Mesothelial cell of epicardium (in vitro differentiated cells): Measurements from ENCODE around the gene GPX5. TPM values are rescaled to one million over a fixed set of nuclear protein-coding genes. Genes with fewer than 3 reads are reported as not detected.
"Not testable (repeated sequence)": the region's sequence is repeated elsewhere in the genome, so short reads cannot be mapped to it uniquely, and the experiment has no call there.

Experiments used
- DNase-seq, 2 experiments: peaks; one replicate each; pipeline ENCODE4 v3.0.0; 2021; ENCODE audit warnings: low spot score in 2 of 2; ENCODE audit not compliant: unreplicated experiment in 2 of 2
- H3K27ac Mint-ChIP-seq: 2 replicates; pipeline ENCODE4 v1.8.0; 2021; ENCODE audit warnings: mixed read lengths
- H3K27me3 Mint-ChIP-seq: 2 replicates; pipeline ENCODE4 v1.8.0; 2021; ENCODE audit warnings: low read depth, mixed read lengths
- H3K36me3 Mint-ChIP-seq: 2 replicates; pipeline ENCODE4 v1.8.0; 2021; ENCODE audit warnings: mixed read lengths
- H3K4me1 Mint-ChIP-seq: 2 replicates; pipeline ENCODE4 v1.8.0; 2021; ENCODE audit warnings: mixed read lengths
- H3K4me3 Mint-ChIP-seq: 2 replicates; pipeline ENCODE4 v1.8.0; 2021; ENCODE audit warnings: mild to moderate bottlenecking, moderate library complexity, mixed read lengths
- H3K9me3 Mint-ChIP-seq: 2 replicates; pipeline ENCODE4 v1.8.0; 2021; ENCODE audit warnings: mixed read lengths
- total RNA-seq: library from RNA; stranded (reverse); gene quantifications from 3 replicates; pipeline ENCODE4 v1.2.1, GENCODE V29; 2021
- TF ChIP-seq, protein P1 (sequence below): fragments of 200-600 bp; sonication (generic); IDR thresholded peaks from one replicate; pipeline ENCODE4 v1.5.0; 2021; ENCODE audit warnings: antibody characterized with exemption; ENCODE audit not compliant: unreplicated experiment

The GPX5 gene
- total RNA-seq, 1 donor from 2014 or later: not detected

DNA sequence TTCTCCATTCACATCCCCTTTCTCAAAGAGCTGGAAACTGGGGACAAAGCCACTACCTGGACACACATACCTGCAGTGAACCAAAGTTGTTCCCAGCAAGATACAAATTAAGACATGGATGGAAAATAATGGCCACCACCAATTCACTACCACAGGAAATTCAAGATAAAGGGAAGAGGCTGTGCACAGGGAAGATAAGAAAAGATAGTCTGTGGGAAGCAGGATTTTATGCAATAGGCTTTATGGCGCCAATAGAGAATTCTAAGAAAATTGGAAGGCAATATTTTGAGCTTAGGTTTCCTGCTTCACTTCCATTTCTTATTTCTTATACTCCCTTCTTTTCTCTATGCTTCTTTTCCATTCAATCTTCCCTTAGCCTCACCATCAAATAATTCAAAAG is 19.9 kb upstream of the GPX5 start:
- Mint-ChIP-seq H3K4me1 (no peaks in the 10 kb centered on the region), H3K9me3 (no peaks in the 10 kb centered on the region), H3K27ac (no peak overlapping the region), H3K36me3 (no peaks in the 10 kb centered on the region), H3K27me3 (peaks cover 14% of the 10 kb centered on the region), H3K4me3 (no peak overlapping the region)
- TF ChIP-seq, protein P1, sequence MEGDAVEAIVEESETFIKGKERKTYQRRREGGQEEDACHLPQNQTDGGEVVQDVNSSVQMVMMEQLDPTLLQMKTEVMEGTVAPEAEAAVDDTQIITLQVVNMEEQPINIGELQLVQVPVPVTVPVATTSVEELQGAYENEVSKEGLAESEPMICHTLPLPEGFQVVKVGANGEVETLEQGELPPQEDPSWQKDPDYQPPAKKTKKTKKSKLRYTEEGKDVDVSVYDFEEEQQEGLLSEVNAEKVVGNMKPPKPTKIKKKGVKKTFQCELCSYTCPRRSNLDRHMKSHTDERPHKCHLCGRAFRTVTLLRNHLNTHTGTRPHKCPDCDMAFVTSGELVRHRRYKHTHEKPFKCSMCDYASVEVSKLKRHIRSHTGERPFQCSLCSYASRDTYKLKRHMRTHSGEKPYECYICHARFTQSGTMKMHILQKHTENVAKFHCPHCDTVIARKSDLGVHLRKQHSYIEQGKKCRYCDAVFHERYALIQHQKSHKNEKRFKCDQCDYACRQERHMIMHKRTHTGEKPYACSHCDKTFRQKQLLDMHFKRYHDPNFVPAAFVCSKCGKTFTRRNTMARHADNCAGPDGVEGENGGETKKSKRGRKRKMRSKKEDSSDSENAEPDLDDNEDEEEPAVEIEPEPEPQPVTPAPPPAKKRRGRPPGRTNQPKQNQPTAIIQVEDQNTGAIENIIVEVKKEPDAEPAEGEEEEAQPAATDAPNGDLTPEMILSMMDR: no peak
- DNase-seq: no peak

DNA sequence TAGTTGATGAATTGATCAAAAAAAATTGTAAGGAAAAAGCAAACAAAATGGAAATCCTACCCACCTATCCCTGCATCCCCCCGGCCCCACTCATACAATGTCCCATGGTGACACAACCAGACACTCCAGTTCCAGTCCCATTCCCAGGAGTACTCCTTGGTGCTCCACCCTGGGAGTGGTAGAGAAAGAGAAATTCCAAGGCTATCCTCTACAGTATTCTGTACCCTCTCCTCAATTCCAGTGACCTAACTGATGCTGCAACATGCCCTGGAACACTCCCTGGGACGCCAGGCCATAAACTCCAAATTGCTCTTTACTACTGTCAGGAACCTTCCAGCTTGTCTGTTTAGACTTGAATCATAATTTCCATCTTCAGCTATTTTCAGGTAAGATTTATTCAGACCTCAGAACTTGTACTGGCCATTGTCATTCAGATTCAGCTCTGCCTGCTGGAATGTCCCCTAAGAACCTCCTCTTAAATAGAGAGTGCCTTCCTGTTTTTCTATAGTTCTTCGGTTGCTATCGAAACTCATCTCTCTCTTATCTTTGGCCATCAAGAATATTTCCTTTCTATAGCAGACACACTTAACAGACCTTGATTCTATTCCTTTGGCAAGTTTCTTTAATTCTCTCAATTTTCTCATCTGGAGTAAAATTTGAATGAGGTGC is 18.7 kb upstream of the GPX5 start:
- Mint-ChIP-seq H3K4me1 (no peaks in the 10 kb centered on the region), H3K27ac (no peak overlapping the region), H3K4me3 (no peak overlapping the region), H3K9me3 (no peaks in the 10 kb centered on the region), H3K36me3 (no peaks in the 10 kb centered on the region), H3K27me3 (peaks cover 14% of the 10 kb centered on the region)
- no peak for DNase-seq
- TF ChIP-seq, protein P1: no peak

DNA sequence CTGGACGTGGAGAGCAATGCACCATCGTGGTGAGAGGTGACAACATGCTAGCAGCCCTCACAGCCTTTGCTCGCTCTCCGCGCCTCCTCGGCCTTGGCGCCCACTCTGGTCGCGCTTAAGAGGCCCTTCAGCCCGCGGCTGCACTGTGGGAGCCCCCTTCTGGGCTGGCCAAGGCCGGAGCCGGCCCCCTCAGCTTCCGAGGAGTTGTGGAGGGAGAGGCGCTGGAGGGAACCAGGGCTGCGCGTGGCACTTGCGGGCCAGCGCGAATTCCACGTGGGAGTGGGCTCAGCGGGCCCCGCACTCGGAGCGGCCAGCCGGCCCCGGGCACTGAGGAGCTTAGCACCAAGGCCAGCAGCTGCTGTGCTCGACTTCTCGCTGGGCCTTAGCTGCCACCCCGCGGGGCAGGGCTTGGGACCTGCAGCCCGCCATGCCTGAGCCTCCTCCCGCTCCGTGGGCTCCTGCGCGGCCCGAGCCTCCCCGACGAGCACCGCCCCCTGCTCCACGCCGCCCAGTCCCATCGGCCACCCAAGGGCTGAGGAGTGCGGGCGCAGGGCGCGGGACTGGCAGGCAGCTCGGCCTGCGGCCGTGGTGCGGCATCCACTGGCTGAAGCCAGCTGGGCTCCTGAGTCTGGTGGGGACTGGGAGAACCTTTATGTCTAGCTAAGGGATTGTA is 13.9 kb upstream of the GPX5 start:
- no peak for DNase-seq
- Mint-ChIP-seq H3K4me1 (no peaks in the 10 kb centered on the region), H3K9me3 (no peaks in the 10 kb centered on the region), H3K36me3 (no peaks in the 10 kb centered on the region), H3K4me3 (no peak overlapping the region), H3K27ac (no peak overlapping the region), H3K27me3 (peaks cover 43% of the 10 kb centered on the region)
- TF ChIP-seq, protein P1: no peak

DNA sequence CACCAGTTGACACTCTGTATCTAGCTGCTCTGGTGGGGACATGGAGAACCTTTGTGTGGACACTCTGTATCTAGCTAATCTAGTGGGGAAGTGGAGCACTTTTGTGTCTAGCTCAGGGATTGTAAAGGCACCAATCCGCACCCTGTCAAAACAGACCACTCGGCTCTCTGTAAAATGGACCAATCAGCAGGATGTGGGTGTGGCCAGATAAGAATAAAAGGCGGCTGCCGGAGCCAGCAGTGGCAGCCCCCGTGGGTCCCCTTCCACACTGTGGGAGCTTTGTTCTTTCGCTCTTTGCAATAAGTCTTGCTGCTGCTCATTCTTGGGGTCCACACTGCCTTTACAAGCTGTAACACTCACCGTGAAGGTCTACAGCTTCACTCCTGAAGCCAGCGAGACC is 13.3 kb upstream of the GPX5 start:
- not testable (repeated sequence) for H3K36me3 Mint-ChIP-seq

DNA sequence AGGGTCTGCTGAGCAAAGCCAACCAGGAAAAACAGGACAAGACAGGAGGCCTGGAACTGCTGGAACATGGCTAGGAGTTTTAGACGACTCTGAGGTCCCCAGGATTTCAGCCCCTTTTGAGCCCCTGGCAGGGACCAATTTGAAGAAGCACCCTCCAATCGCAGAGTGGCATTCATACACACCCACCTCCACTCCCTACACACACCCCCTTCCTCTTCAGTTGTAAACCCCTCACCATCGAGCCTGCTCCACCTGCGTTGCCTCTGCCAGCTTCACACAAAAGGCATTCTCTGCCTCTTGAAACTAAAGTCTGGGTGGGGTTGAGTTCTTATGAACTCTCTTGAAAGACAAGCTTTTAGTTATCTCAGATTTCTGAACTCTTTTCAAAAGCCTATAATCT is 10.0 kb upstream of the GPX5 start, which contains the start of gene GPX6:
Gene GPX6 (minus strand): TSS at position 118 of the 400 bp plus-strand sequence. CDS start 50 bp downstream, at position 68.
- Mint-ChIP-seq H3K27ac (no peak within 1 kb of the TSS), H3K9me3 (no peaks in the 10 kb centered on the region), H3K27me3 (peaks cover 64% of the 10 kb centered on the region), H3K4me1 (no peaks in the 10 kb centered on the region), H3K4me3 (no peak within 1 kb of the TSS), H3K36me3 (no peaks in the 10 kb centered on the region)
- no peak for DNase-seq
- TF ChIP-seq, protein P1: no peak

More for the DNA sequence above, 13.3 kb upstream of the GPX5 start:
- not testable (repeated sequence) for H3K4me3 Mint-ChIP-seq, H3K27ac Mint-ChIP-seq, H3K4me1 Mint-ChIP-seq, H3K9me3 Mint-ChIP-seq, DNase-seq
- H3K27me3 Mint-ChIP-seq: peaks cover 46% of the 10 kb centered on the region

DNA sequence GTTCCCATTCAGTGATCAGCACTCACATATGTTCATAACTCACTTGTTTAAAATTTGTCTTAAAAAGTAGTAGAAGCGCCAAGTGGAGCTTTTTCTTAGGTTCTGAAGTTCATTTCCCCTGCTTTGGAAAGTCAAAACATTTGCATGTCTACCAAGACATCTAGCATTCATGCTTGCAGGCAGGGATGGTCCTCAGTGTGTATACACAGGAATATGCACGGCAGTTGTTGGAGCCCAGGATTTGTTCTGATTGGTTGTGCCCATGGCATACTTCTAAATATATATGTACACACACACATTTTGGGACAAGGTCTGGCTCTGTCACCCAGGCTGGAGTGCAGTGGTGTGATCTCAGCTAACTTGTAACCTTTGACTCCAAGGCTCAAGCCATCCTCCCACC is 7.7 kb upstream of the GPX5 start:
- no peak for DNase-seq
- Mint-ChIP-seq H3K27me3 (peaks cover 60% of the 10 kb centered on the region), H3K4me1 (peaks cover 8% of the 10 kb centered on the region), H3K36me3 (no peaks in the 10 kb centered on the region), H3K9me3 (no peaks in the 10 kb centered on the region), H3K27ac (no peak overlapping the region), H3K4me3 (no peak overlapping the region)
- TF ChIP-seq, protein P1: no peak
